PFSK-1 (cell line): ENCODE data around the gene PRKCG.

ENCODE experiments used
- POLR2AphosphoS5 ChIP-seq: IDR thresholded peaks from 2 replicates; pipeline ENCODE4 v1.6.1; 2012; ENCODE audit warnings: low read depth, mild to moderate bottlenecking, control low read depth, low read length, moderate library complexity
- SIN3A ChIP-seq: IDR thresholded peaks from 2 replicates; pipeline ENCODE4 v1.6.1; 2012; ENCODE audit warnings: mild to moderate bottlenecking, low read length, moderate library complexity, borderline replicate concordance; ENCODE audit not compliant: insufficient read depth

DNA sequence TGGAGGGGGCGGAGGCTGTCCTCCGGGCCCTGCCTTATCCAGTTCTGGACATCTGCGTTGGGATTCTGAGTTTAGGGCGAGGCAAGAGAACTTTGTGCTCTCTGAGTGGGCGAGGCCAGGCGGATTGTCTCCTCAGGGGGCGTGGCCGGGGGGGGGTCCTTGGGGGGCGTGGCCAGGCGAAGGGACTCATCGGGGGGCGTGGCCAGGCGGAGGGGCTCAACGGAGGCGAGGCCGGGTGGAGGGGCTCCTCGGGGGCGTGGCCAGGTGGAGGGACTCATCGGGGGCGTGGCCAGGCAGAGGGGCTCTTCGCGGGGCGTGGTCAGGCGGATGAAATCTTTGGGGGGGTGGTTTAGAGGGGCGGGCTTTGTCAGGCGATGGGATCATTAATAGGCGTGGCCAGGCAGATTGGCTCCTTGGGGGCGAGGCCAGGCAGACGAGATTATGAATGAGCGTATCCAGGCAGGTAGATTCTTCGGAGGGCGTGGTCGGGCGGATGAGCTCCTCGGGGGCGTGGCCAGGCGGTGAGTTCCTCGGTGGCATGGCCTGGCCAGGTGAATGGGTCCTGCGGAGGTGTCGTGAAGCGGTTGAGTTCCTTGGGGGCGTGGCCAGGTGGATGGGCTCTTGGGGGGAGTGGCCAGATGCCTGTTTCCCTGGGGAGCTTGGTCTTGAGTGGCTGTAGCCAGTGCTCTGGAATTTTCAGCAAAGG lies 16.8 kb downstream of the PRKCG start:
- TF ChIP-seq SIN3A (no peak), POLR2AphosphoS5 (no peak)
